ENCODE data around the gene CYB5B. TPM values are rescaled to one million over a fixed set of nuclear protein-coding genes. Genes with fewer than 3 reads are reported as not detected.
"Not testable (repeated sequence)": the region's sequence is repeated elsewhere in the genome, so short reads cannot be mapped to it uniquely, and the experiment has no call there.

CYB5B gene
- polyA plus RNA-seq, 3 donors: 132 to 150 (median 141) TPM

- DNase-seq (ENCODE audit: extremely low read depth in 1 of 11, low read depth in 9 of 11, low spot score in 4 of 11): no peak
Measured at GRCh38 chr16:69434066-69434465, 9.6 kb downstream of the CYB5B start.

DNA sequence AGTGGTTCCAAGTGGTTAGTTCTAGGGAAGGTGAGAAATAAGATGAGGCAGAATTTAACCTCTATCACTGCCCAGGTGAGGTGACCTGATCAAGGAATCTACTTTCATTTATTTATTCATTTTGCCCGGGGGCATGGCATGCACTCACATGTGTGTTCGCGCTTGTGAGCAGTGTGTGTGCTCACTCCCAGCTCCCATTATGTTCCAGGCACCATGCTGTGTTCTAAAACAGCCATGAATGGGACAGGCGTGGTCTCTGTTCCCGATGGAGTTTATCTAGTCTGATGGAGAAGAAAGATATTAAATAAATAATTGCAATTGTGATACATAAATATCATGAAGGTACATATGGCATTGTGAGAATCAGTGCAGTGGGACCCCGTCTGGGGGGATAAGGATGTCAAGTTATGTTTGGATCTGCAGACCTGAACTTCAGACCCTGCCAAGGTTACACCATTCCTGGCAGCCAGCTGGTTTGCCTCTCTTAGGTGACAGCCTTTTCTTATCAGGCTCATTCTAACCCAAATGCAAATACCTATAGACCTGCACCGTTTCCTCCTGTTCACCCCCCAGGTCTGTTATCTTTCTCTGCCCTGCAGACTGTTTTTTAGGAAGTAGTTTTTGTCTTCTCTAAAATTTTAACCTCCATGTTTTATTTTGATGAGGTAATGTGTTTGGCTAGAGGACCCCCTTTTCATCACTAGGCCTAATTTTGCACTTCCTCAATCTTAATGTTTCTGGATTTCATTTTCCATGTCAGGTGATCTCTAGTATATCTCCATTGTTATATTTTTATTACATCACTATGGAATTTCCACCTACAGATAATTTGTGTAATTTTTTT is 11.8 kb downstream of the CYB5B start:
- DNase-seq (ENCODE audit: extremely low read depth in 1 of 11, low read depth in 9 of 11, low spot score in 4 of 11): no peak

GRCh38 chr16:69436896-69437295 is 12.5 kb downstream of the CYB5B start:
- no peak for DNase-seq (ENCODE audit: extremely low read depth in 1 of 11, low read depth in 9 of 11, low spot score in 4 of 11)

DNA sequence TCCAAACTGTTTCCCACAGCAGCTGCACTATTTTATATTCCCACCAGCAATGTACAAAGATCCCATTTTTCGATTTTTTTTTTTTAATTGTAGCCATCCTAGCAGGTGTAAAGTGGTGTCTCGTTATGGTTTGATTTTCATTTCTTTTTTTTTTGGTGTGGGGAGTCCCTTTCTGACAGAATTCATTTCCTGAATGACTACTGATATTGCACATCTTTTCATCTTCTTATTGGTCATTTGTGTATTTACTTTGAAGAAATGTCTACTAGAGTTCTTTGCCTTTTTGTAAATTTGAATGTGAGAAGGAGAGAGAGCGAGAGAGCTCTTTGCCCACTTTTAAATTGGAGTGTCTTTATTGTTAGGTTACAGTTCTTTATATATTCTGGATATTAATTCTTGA is 14.0 kb downstream of the CYB5B start:
- no peak for DNase-seq (ENCODE audit: extremely low read depth in 1 of 11, low read depth in 9 of 11, low spot score in 4 of 11)

GRCh38 chr16:69440250-69440649 is 15.8 kb downstream of the CYB5B start:
- DNase-seq (ENCODE audit: extremely low read depth in 1 of 11, low read depth in 9 of 11, low spot score in 4 of 11): no peak

- DNase-seq (ENCODE audit: extremely low read depth in 1 of 11, low read depth in 9 of 11, low spot score in 4 of 11): not testable (repeated sequence)
Measured at GRCh38 chr16:69441030-69441429, 16.6 kb downstream of the CYB5B start.

- DNase-seq (ENCODE audit: extremely low read depth in 1 of 11, low read depth in 9 of 11, low spot score in 4 of 11): no peak
Measured at GRCh38 chr16:69443927-69444631, 19.7 kb downstream of the CYB5B start.

GRCh38 chr16:69444873-69445517 is 20.6 kb downstream of the CYB5B start:
- no peak for DNase-seq (ENCODE audit: extremely low read depth in 1 of 11, low read depth in 9 of 11, low spot score in 4 of 11)

GRCh38 chr16:69448470-69449193 is 24.2 kb downstream of the CYB5B start:
- no peak for DNase-seq (ENCODE audit: extremely low read depth in 1 of 11, low read depth in 9 of 11, low spot score in 4 of 11)

GRCh38 chr16:69451166-69451565 is 26.7 kb downstream of the CYB5B start:
- no peak for DNase-seq (ENCODE audit: extremely low read depth in 1 of 11, low read depth in 9 of 11, low spot score in 4 of 11)

DNA sequence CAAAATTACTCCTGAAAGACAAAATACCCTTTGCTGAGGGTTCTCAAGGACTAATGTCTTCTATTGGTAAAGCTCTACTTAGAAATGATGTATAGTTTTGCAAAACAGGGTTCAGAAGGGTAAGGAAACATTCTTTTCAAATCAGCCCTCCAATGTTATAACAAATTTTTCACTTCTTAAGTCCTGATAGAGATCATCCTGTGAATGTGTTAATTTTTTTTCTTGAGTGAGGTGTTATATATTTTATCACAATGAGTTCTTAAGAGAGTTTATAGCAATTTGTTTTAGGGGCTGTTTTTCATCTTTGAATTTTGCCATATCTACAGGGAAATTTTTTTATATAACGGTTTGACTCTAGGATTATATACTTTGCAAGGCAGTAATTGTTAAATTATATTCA is 29.5 kb downstream of the CYB5B start:
- DNase-seq (ENCODE audit: extremely low read depth in 1 of 11, low read depth in 9 of 11, low spot score in 4 of 11): no peak

DNA sequence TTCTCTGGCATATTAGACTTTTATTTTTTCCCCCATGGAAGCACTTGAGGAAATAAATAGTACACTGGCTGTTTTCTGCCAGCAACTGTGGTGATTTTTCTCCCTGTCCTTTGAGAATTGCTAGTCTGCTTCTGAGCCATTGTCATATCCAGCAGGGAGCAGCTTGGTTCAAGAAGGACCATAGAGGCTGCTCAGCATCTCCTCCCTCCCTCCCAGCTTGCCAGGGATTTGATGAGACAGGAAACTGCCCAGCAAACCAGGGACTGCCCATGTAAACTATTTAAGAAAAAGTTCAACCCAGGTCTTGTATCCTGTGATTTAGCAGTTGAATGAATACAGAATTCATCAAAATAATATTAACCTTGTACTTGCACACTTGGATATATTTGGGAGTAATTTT is 39.5 kb downstream of the CYB5B start:
- no peak for DNase-seq (ENCODE audit: extremely low read depth in 1 of 11, low read depth in 9 of 11, low spot score in 4 of 11)

- DNase-seq (ENCODE audit: extremely low read depth in 1 of 11, low read depth in 9 of 11, low spot score in 4 of 11): no peak
Measured at GRCh38 chr16:69465083-69465721, 40.8 kb downstream of the CYB5B start.

- no peak for DNase-seq (ENCODE audit: extremely low read depth in 1 of 11, low read depth in 9 of 11, low spot score in 4 of 11)
Measured at GRCh38 chr16:69465881-69466280, 41.5 kb downstream of the CYB5B start.

- DNase-seq (ENCODE audit: extremely low read depth in 1 of 11, low read depth in 9 of 11, low spot score in 4 of 11): no peak
Measured at GRCh38 chr16:69466547-69466946, 42.1 kb downstream of the CYB5B start.

DNA sequence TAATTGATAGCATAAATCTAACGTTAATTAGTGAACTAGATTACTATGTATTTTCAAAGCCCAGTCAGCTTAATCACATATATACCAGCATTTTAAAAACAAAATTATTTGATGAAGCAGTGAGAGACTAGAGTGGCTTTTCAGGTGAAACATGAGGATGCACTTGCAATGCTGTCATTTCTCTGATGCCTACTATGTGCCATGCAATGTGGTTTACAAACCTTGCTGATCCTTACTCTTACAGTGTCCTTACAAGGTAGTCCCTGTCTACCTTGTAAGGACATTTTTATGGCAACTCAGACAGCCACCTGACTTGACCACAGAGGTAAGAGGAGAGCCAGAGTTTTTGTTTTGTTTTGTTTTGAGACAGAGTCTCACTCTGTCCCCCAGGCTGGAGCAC is 42.7 kb downstream of the CYB5B start:
- DNase-seq (ENCODE audit: extremely low read depth in 1 of 11, low read depth in 9 of 11, low spot score in 4 of 11): no peak

DNA sequence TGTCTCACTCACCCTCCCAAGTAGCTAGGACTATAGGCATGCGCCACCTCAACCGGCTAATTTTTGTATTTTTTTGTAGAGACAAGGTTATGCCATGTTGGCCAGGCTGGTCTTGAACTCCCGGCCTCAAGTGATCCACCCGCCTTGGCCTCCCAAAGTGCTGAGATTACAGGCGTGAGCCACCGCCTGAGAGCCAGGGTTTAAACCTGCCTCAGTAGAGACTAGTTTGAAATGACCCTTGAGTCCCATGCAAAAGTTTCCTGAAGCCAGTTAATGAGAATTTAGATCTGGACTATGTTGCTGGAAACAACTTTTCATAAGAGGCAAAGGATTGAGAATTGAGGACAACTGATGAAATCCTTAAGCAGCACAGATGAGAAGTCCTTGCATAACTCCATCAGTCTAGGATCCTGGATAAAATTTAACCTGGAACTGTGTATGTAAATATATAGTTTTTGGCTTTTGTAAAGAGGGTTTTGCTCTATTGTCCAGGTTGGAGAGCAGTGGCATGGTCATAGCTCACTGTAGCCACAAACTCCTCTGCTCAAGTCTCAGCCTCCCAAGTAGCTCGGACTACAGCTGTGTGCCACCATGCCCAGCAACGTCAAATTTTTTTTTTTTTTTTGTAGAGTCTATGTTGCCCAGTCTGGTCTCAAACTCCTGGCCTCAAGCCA is 43.2 kb downstream of the CYB5B start:
- no peak for DNase-seq (ENCODE audit: extremely low read depth in 1 of 11, low read depth in 9 of 11, low spot score in 4 of 11)

DNA sequence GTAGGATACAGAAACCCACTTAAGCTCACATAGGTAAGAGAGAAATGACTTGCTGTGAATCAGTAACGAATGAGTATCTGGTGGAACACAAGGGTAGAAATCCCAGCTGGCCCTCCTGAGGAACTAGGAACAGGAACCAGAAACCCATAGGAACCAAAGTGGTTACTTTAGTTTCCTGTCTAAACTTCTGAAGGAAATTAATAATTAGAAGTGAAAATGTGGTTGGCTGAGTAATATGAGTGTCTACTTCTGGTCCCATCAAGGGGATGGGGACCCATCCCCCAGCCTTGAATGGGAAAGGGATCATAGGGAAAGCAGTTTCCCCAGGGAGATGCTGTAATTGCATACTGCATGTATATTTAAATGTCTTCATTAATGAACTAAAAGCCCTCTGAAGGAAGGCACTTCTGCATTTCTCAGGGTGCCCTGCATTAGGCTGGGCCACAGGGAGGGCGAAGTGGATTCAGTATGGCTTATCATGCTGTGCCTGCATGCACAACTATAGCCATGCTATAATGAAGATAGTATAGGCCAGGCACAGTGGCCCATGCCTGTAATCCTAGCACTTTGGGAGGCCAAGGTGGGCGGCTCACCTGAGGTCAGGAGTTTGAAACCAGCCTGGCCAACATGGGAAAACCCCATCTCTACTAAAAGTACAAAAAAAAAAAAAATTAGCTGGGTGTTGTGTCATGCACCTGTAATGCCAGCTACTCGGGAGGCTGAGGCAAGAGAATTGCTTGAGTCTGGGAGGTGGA is 45.6 kb downstream of the CYB5B start:
- DNase-seq (ENCODE audit: extremely low read depth in 1 of 11, low read depth in 9 of 11, low spot score in 4 of 11): no peak

Measured in renal cortex interstitium (tissue), 11 donors.